GM21390 (cell line): ENCODE measurements around the gene TMEM63C.
"Not testable (repeated sequence)": the region's sequence is repeated elsewhere in the genome, so short reads cannot be mapped to it uniquely, and the experiment has no call there.

Experiments
- ATAC-seq: cut with Tn5 transposase; IDR thresholded peaks from one replicate; pipeline ENCODE4 v1.9.1; 2021; ENCODE audit not compliant: unreplicated experiment

Gene TMEM63C

GRCh38 chr14:77153802-77154201 lies 27.8 kb upstream of the TMEM63C start:
- ATAC-seq = no peak

GRCh38 chr14:77154421-77154820 lies 27.2 kb upstream of the TMEM63C start:
- ATAC-seq = no peak

- ATAC-seq = no peak
Measured at GRCh38 chr14:77155083-77155482, 26.5 kb upstream of the TMEM63C start.

GRCh38 chr14:77157740-77158139 lies 23.9 kb upstream of the TMEM63C start:
- no peak for ATAC-seq

- ATAC-seq = no peak
Measured at GRCh38 chr14:77158175-77158881, 23.3 kb upstream of the TMEM63C start.

GRCh38 chr14:77158882-77159255 lies 22.7 kb upstream of the TMEM63C start:
- no peak for ATAC-seq

- ATAC-seq = no peak
Measured at GRCh38 chr14:77161011-77161410, 20.6 kb upstream of the TMEM63C start.

- ATAC-seq = no peak
Measured at GRCh38 chr14:77170045-77170444, 11.6 kb upstream of the TMEM63C start.

- no peak for ATAC-seq
Measured at GRCh38 chr14:77172916-77173315, 8.7 kb upstream of the TMEM63C start.

GRCh38 chr14:77173911-77174617 lies 7.5 kb upstream of the TMEM63C start:
- ATAC-seq = not testable (repeated sequence)

- no peak for ATAC-seq
Measured at GRCh38 chr14:77175843-77176242, 5.8 kb upstream of the TMEM63C start.

GRCh38 chr14:77177702-77178101 lies 3.9 kb upstream of the TMEM63C start:
- ATAC-seq = no peak

GRCh38 chr14:77178656-77179055 lies 2.9 kb upstream of the TMEM63C start:
- no peak for ATAC-seq

GRCh38 chr14:77180726-77181602 lies 634 bp upstream of the TMEM63C start:
- ATAC-seq = no peak

- no peak for ATAC-seq
Measured at GRCh38 chr14:77183896-77184295, 2.3 kb downstream of the TMEM63C start.

- ATAC-seq = no peak
Measured at GRCh38 chr14:77184396-77185092, 2.9 kb downstream of the TMEM63C start.

GRCh38 chr14:77185093-77185465 lies 3.5 kb downstream of the TMEM63C start:
- ATAC-seq = no peak

- ATAC-seq = no peak
Measured at GRCh38 chr14:77186911-77187648, 5.5 kb downstream of the TMEM63C start.

GRCh38 chr14:77187649-77188012 lies 6.0 kb downstream of the TMEM63C start:
- no peak for ATAC-seq

GRCh38 chr14:77189479-77189878 lies 7.9 kb downstream of the TMEM63C start:
- ATAC-seq = no peak

GRCh38 chr14:77190977-77191376 lies 9.4 kb downstream of the TMEM63C start:
- ATAC-seq = no peak
